HG02610 (cell line): Measurements from ENCODE around the gene MAML2.

Source experiments
- ATAC-seq: cut with Tn5 transposase; IDR thresholded peaks from one replicate; pipeline ENCODE4 v1.9.1; 2021; ENCODE audit warnings: mild to moderate bottlenecking, moderate library complexity; ENCODE audit not compliant: unreplicated experiment

The MAML2 gene

DNA sequence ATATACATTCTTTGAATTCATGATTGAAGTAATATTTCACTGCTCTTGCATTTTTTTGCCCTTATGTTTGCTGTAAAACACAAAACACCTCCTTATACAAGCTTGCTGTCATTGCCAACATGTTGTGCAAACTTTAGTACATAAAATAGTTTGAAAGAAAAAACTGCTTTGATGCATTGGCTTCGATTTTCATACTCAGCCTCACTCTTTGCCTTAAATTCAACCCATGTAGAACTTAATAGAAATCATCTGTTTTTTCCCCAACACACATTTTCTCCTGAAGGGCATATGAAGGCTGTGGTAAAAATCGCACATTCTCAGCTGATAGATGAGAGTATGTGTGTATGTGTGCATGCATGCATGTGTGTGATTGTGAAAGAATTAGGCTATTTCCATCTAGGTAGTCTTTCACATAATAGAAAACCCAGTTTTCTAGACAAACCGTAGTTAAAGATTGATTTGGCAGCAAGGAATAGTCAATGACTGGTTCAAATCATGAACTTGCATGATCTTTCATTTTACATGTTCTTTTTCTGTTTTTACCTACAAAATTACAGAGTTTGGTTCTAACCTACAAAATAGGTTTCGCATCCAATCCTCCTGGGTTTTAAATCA is 346.3 kb downstream of the MAML2 start:
- ATAC-seq: no peak

DNA sequence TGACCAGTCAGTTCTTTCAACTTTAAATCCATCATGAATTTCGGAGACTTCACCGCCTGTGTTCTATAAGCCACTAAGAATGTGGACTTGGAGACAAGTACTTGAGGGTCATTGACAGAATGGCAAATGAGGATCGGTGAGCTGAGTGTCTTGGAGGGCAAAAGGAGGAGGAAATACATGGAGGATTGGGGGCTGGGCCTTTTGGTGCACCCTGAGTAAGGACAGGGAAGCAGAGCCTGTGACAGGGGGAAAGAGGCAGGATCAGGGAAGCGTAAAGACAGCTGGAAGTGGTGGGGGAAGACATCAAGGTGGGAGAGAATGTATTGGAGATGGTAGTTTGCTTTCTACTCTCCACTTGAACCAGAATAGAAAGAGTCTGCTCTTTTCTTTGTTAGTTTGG is 348.7 kb downstream of the MAML2 start:
- ATAC-seq: no peak

DNA sequence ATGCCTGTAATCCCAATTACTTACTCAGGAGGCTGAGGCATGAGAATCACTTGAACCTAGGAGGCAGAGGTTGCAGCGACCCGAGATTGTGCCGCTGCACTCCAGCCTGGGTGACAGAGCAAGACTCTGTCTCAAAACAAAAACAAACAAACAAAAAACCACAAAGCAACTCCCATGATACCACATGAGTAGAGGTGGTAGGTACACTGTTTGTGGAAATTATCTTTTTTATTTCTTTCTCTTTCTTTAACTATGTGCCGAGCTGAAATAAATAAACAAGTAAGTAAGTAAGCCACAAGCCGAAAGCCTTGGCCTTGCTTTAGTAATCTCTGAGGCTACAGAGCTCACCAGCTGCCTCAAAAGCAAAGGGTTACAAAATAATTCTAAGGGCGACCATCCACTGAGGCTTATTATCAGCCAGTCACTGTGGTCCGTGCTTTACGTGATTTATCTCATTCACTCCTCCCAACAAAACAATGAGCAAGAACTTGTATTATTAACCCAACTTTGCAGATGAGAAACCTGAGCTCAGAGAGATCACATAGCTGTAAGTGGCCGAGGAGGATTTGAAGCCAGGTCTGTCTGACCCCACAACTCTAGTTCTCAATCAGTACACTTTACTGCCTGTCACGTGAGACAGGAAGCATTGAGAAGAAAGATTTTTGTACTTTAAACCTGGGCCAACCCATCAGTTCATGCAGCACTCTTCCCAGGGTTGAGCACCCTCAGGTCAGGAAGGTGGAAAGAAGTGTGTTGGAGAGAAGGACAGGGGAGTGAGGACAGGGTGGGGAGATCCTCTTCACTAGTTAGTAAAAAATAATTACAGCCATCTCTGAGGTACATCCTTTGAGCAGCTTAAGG is 349.3 kb downstream of the MAML2 start:
- ATAC-seq: no peak

DNA sequence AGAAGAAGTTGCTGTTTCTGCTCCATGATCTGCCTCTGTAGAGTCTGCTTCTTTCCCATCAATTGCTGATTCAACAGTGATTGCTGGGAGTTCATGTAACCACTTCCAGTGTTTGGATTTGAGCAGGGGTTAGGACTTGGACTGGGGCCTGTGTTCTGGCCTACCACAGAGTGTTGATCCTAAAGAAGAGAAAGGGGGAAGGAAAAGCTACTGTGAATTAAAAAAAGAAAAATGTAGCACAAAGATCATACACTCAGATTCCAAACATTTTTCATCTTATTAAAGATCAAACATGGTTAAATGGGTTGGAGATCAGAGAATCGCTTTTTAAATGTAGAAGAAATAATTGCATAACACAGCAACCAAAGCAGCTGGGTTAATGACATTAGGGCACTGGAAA is 351.4 kb downstream of the MAML2 start:
- ATAC-seq: no peak

DNA sequence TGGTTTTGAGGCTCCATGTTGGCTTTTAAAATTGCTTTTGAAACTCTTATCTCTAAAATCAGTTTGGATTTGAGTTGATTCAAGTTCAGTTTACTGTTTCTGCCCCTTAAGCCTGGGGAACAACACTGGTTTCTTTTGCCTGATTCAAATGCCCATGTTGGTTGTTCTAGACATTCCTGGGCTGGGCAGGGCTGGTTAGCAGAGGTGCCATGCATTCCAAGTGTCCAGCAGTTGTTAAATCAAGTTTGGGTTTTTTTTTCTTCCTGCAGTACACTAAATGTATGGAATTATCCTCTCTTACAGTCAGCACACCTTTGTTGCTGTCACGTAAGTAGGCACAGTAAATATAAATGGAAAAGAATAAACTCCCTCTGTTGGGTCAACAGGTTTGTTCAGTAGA is 351.9 kb downstream of the MAML2 start:
- no peak for ATAC-seq

DNA sequence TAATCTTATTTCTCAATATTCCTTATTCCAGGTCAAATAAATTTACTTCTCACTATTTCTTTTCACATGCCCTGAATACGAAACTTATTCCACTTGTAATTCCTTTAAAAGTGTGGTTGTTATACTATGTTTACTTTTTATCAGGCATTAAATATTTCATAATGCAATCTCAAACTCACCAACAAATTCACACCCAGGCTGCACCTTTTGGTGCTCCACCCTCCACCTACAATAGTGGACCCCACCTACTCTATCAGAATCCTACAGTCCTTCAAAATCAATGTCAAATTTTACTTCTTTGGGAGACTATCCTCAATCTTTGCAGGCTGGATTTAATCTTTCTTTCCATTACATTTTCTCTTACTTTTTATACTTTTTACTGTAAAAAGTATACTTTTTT is 353.2 kb downstream of the MAML2 start:
- ATAC-seq: no peak

DNA sequence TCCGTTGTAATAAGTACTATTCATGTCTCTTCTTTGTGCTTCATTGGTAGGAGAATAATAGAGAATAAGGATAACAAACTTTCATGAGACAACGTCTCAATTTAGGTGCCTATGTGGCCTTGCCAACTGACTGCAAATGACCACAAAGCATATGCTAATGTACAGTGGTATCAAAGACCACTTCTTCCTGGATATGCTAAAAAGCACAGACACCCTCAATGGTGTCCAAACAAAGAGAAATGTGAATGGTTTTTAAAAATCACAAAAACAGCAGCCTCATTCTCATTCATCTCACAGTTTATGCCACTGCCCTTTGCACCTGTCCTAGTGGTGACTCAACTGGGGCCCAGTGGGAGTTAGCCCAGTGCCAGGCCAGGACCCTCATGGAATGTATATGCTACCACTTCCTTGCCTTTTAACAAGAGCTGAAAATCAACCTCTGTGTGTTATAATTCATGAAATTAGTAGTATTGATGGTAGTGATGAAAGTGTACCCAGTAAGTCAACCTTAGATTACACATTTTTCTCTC is 353.9 kb downstream of the MAML2 start:
- ATAC-seq: no peak

DNA sequence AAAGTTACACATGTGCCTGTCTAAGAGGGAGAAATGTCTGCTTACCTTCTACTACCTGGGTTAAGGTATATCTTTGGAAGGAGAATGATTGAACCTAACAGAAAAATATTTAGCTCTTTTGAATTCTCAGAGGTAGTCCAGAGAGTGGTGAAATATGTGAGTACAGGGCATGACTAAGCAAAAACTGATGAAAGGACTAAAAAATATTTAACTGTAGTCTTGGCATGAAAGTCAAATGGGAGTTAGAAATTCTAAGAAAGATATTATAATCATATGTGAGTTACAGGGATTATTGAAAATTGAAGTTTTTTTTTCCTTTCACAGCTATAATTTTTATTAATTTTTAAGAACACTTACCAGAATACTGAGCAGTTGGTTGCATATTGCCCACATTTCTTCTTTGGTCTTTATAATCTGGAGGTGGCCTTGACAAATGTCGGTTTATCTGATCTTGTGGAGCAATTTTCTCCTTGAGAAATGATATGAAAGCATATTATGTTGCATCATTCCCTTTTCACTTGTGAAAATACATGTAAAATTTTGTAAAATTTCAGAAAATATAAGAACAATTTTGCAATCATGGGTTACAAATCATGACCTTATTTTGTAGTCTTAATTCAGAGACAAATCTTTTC is 357.7 kb downstream of the MAML2 start:
- no peak for ATAC-seq

DNA sequence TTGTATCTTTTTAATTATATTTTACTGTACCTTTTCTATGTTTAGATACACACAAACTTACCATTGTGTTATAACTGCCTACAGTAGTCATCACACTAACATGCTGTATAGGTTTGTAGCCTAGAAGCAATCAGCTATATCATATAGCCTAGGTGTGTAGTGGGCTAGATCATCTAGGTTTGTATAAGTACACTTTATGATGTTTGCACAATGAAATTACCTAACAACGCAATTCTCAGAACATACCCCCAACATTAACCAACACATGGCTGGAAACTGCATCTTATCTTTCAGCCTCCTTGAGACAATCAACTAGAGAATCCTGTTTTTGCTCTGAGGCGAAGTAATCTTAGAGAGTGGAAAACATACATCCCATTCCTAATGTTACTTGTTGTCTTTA is 358.9 kb downstream of the MAML2 start:
- no peak for ATAC-seq

DNA sequence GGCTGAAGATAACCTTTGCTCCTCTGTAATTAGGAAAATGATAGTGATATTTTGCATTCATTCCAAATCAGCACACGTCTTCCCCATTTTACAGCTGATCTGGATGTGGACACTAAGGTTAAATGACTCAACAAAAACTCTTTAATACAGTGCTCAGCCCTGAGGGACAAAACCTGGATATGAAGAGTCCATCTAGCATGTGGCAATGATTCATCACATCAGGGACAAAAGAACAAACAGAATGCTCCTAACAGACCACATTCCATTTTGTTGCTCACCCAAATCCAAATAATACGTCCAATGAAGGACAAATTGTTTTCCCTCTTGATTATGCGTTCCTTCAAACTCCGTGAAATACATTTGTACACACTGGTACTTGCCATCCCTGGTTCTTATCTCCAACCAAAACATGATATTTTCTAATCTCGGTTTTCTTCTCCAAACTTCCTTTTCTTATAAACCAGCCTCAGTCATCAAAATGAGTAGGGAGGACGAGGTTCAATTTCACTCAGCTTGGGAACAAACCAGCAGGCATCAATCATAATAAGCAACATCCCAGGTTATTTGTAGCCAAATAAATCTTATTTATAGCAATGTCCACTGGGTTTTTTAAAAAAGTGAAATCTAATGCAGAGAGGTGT is 365.3 kb downstream of the MAML2 start:
- no peak for ATAC-seq

DNA sequence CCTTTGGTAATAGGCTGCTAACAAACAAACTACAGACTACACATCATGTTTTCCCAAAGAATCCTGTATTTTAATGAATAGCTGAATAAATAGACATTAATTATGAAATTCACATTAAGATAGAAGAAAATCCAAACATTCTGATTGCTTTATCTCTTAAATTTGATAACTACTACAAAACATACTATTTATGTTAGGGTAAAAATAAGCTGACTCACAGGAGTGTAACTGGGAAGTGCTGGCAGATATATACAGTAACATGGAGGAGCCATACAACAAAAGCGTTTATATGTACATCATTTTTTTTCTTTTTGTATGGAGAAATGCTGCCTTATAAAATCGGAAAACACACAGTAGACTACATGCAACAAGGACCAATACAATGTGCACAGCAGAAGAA is 366.4 kb downstream of the MAML2 start:
- no peak for ATAC-seq

DNA sequence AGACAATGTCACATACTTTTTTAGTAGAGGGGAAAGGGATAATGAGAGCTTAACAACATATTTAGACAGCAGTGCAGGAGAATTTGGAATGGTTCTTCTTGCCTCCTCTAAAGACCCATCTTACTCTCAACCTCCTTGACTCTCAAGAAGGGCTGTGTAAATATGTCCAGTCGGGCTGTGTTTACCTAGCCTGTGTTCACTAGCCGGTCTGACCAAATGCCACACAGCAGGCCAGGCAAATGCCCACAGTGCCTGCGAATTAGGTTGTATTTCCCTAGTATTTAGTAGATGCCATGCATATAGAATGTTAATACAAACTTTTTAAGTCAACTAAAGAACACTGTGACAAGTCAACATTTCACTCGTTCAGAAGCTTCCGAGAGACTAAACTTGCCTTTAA is 367.7 kb downstream of the MAML2 start:
- ATAC-seq: no peak

DNA sequence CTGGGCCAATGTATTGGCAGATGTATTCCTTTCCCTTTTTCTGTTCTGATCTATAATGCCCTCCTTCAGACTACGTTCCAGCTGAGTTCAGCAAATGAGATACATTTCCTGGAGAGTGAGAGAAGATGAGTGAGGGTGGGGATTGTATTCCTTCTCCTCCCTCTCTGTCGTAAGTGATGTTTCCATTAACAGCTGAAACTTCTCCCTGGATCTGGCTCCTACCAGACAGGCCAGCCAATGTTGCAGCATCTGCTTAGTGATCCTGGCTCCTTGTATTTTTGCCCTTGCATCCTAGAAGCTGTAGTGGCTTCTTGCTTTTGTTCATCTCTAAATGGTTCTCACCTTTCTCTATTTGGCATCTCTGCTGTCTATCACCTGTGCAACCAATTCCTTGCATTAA is 370.9 kb downstream of the MAML2 start:
- no peak for ATAC-seq

DNA sequence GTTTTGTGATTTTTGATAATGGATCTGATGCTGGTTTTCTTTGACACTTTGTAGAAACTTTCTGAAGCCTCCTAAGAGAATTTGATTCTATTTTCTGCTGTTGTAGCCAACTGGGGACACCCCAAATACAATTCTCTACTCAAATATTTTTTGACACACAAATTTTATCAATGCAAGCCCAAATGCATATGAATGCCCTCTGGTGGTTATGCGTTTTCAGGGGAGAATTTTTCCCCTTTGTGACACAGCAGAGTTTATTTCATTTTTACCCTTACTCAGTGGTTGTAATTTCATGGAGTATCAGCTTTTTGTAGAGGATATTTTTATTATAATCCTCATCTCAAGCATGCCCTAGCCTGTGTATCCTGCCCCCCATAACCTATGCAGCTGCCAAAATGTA is 374.4 kb downstream of the MAML2 start:
- ATAC-seq: no peak

DNA sequence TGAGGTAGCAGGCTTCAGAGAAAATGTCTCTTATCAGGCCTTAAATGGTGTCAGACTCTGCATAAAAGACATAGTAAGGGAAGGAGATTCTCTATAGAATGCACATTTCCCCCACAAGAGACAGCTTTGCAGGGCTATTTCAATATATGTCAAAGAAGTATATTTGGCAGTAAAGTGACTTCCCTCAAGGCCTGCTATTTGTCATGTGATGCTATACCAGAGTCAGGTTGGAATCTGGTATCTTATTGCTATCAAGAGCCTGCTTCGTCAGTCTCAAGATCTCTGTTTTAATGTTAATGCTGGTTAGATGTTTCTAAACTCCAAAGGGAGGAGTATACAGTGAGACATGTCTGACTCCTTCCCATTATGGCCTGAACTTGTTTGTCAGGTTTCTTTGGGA is 378.7 kb downstream of the MAML2 start:
- no peak for ATAC-seq

DNA sequence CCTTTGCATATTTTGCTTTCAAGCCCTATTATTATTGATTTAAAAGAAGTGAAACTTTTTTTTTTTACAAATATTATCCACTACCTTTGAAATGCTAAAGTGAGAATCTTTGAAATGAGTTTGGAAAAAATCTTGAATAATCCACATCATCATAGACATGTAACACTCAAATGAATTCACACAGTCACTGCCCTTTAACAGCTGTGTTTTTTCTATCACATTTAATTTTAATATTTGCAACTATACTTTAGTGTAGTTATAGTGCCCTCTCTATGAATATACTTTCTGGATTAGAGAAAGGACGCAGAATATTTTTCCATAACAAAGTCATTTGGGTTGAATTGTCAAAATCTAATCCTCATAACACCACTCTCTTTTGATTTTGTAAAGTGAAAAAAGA is 381.2 kb downstream of the MAML2 start:
- no peak for ATAC-seq

DNA sequence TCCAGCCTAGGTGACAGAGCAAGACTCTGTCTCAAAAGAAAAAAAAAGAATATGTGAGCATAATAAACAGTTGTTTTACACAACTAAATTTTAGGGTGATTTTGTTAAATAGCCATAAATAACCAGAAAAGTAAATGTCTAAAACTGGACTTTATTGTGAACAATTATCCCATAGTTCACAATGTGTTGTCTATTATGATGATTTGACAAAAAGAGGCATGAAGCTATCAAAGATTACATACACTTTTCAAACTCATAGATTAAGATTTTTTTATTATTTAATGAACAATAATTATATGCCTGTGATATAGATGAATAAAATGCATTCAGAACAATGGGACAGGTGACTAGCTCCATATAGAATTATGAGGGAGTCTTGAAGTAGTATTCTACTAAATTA is 392.1 kb downstream of the MAML2 start:
- no peak for ATAC-seq

DNA sequence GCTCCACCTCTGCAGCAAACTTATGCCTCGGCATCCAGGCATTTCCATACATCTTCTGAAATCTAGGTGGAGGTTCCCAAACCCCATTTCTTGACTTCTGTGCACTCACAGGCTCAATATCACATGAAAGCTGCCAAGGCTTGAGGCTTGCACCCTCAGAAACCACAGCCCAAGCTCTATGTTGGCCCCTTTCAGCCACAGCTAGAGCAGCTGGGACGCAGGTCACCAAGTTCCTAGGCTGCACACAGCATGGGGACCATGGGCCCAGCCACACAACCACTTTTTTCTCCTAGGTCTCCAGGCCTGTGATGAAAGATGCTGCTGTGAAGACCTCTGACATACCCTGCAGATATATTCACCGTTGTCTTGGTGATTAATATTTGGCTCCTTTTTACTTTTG is 394.4 kb downstream of the MAML2 start:
- no peak for ATAC-seq

DNA sequence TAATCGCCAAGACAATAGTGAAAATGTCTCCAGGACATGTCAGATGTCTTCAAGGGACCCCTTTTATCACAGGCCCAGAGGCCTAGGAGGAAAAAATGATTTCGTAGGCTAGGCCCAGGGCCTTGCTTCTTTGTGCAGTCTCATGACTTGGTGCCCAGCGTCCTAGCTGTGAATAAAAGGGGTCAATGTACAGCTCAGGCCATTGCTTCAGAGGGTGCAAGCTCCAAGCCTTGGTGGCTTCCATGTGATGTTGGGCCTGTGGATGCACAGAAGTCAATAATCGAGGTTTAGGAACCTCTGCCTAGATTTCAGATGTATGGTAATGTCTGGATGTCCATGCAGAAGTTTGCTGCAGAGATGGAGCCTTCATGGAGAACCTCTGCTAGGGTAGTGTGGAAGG is 398.4 kb downstream of the MAML2 start:
- ATAC-seq: no peak

DNA sequence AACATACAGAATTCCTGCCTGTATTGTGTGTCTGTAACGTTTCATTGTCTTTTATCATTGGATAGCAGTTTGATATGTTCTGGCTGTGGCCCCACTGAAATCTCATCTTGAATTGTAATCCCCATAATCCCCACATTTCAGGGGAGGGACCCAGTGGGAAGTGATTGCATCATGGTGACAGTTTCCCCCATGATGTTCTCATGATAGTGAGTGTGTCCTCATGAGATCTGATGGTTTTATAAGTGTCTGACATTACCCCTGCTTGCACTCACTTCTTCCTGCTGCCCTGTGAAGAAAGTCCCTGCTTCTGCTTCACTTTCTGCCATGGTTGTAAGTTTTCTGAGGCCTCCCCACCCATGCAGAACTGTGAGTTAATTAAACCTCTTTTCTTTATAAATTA is 399.4 kb downstream of the MAML2 start:
- no peak for ATAC-seq

DNA sequence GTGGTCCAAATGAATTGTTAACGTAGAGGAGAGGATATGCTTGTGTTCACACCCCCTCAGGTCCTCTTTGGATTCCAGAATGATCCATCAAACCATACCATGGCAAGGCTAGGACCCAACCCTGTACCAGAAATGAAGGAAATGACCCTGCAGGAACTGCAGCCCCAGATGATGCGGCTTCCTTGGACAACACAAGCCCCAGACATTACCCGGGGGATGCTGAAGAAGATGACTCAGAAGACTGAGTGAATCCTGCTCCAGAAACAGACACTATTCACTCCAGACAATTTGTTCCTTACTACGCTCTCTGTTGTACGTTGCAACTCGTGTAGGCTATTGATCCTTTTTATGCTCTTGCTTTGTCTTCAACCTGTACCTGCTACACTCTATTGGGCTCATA is 403.9 kb downstream of the MAML2 start:
- no peak for ATAC-seq

DNA sequence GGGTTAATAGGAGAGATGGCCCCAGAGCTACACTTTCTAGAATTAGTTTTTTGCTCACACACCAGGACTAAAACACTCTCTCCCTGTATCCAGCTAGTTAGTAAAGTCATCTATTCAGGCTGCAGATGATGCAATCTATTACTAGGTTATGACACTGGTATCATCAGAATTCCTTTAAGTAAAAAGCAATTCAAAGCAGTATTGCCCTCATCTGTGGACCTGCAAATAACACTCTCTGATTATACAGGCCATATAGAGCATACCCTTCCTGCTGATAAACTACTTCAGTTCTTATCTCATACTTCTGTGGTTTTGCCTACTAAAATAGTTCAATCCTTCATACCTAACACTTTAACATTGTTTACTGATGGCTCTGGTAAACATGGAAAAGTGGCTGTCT is 405.6 kb downstream of the MAML2 start:
- ATAC-seq: no peak
